ENCODE results near the gene NEURL1.

DNA sequence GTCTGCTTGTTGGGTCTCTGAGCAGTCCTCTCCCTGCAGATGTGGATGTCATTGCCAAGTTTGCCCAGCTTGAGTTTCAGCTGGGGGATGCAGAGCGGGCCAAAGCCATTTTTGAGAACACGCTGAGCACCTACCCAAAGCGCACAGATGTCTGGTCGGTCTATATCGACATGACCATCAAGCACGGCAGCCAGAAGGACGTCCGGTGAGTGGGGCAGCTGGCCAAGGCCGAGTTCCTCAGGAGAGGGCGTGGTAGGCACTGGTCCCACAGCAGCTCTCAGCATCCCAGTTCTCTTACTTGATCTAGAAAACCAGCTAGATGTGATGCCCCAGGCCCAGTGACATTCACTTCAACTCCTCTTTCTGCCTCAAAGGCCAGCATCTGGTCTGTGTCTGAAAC lies 49.0 kb upstream of the NEURL1 start:
- TF ChIP-seq CEBPB (IDR thresholded peaks at IDR 0.05; ENCODE audit: borderline replicate concordance in 1 of 2, low read depth in 2 of 2, low read length in 2 of 2) (no peak), EP300 (IDR thresholded peaks at IDR 0.05; ENCODE audit: borderline replicate concordance in 1 of 2, control insufficient read depth in 1 of 2, low read depth in 2 of 2, low read length in 2 of 2) (no peak), TCF7 (IDR thresholded peaks at IDR 0.05; ENCODE audit: borderline replicate concordance) (no peak), EED (IDR thresholded peaks at IDR 0.05; ENCODE audit: low read depth) (no peak)
- TF ChIP-seq, protein P1, sequence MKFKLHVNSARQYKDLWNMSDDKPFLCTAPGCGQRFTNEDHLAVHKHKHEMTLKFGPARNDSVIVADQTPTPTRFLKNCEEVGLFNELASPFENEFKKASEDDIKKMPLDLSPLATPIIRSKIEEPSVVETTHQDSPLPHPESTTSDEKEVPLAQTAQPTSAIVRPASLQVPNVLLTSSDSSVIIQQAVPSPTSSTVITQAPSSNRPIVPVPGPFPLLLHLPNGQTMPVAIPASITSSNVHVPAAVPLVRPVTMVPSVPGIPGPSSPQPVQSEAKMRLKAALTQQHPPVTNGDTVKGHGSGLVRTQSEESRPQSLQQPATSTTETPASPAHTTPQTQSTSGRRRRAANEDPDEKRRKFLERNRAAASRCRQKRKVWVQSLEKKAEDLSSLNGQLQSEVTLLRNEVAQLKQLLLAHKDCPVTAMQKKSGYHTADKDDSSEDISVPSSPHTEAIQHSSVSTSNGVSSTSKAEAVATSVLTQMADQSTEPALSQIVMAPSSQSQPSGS (IDR thresholded peaks at IDR 0.05; ENCODE audit: low read length) = no peak
- TF ChIP-seq, protein P2, sequence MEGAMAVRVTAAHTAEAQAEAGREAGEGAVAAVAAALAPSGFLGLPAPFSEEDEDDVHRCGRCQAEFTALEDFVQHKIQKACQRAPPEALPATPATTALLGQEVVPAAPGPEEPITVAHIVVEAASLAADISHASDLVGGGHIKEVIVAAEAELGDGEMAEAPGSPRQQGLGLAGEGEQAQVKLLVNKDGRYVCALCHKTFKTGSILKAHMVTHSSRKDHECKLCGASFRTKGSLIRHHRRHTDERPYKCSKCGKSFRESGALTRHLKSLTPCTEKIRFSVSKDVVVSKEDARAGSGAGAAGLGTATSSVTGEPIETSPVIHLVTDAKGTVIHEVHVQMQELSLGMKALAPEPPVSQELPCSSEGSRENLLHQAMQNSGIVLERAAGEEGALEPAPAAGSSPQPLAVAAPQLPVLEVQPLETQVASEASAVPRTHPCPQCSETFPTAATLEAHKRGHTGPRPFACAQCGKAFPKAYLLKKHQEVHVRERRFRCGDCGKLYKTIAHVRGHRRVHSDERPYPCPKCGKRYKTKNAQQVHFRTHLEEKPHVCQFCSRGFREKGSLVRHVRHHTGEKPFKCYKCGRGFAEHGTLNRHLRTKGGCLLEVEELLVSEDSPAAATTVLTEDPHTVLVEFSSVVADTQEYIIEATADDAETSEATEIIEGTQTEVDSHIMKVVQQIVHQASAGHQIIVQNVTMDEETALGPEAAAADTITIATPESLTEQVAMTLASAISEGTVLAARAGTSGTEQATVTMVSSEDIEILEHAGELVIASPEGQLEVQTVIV (IDR thresholded peaks at IDR 0.05; ENCODE audit: borderline replicate concordance, partially characterized antibody) = no peak

All from GM12878 (cell line).